Testis (tissue), 2 donors: ENCODE data around the gene EHMT2.

Experiments used
- POLR2A ChIP-seq: fragments of 450-650 bp; IDR thresholded peaks from one replicate; pipeline ENCODE4 v1.6.1; 2017; ENCODE audit warnings: antibody characterized with exemption, mild to moderate bottlenecking, moderate library complexity
- TF ChIP-seq, protein P1 (sequence below), 3 experiments: fragments of 450-650 bp in 2 of 3; fragments of 200-600 bp in 1 of 3; sonication (generic) in 1 of 3; IDR thresholded peaks; one replicate each; pipeline ENCODE4 v1.5.1; 2016 to 2019; ENCODE audit warnings: antibody characterized with exemption in 3 of 3, mild to moderate bottlenecking in 2 of 3, moderate library complexity in 1 of 3

DNA sequence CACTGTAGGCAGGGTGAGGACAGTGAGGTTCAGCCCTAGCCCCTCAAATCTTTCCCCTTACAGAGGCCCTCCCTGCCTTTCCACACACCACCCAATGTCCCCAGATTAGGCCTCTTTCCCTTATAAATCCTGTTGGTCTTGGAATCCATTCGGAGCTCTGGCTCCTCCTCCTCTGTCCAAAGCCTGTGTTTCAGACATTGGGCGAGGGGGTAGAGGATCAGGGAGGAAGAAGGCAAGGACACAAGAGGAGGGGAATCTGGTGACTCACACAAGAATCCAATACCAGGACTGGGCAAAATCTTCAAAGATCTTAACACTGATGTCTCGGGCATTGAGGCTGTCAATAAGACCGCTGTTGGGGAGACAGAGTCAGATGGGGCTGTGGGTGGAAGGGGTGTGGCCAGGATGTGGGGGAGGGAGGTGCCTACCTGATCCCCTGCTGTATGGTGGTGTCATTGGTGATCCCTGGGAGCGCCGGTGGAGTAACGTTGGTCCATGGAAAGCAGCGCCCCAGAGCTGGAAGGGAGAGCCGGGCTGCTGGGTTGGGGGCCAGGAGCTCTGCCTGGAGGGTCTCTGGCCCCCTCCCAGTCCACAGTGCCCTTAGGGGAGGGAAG, 26.3 kb downstream of the EHMT2 start:
- TF ChIP-seq, protein P1, sequence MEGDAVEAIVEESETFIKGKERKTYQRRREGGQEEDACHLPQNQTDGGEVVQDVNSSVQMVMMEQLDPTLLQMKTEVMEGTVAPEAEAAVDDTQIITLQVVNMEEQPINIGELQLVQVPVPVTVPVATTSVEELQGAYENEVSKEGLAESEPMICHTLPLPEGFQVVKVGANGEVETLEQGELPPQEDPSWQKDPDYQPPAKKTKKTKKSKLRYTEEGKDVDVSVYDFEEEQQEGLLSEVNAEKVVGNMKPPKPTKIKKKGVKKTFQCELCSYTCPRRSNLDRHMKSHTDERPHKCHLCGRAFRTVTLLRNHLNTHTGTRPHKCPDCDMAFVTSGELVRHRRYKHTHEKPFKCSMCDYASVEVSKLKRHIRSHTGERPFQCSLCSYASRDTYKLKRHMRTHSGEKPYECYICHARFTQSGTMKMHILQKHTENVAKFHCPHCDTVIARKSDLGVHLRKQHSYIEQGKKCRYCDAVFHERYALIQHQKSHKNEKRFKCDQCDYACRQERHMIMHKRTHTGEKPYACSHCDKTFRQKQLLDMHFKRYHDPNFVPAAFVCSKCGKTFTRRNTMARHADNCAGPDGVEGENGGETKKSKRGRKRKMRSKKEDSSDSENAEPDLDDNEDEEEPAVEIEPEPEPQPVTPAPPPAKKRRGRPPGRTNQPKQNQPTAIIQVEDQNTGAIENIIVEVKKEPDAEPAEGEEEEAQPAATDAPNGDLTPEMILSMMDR (IDR thresholded peaks at IDR 0.05): no peak
- no peak for TF ChIP-seq POLR2A
